ENCODE results near the gene GRID2. TPM values are rescaled to one million over a fixed set of nuclear protein-coding genes. Genes with fewer than 3 reads are reported as not detected.
"Not testable (repeated sequence)": the region's sequence is repeated elsewhere in the genome, so short reads cannot be mapped to it uniquely, and the experiment has no call there.

The GRID2 gene
- total RNA-seq, 1 donor from 2014 or later: 11.6 TPM

GRCh38 chr4:92445127-92445526 is 141.4 kb downstream of the GRID2 start:
- no peak overlapping the region for H3K27ac Mint-ChIP-seq (ENCODE audit: unreplicated experiment)
- DNase-seq (ENCODE audit: low spot score): no peak
- no peak overlapping the region for H3K4me3 Mint-ChIP-seq (ENCODE audit: unreplicated experiment)
- peaks cover 5% of the 10 kb centered on the region for H3K36me3 Mint-ChIP-seq (ENCODE audit: low read depth, unreplicated experiment)
- H3K27me3 Mint-ChIP-seq (ENCODE audit: unreplicated experiment): peaks cover 6% of the 10 kb centered on the region
- H3K9me3 Mint-ChIP-seq (ENCODE audit: unreplicated experiment): no peaks in the 10 kb centered on the region
- peaks cover 35% of the 10 kb centered on the region for H3K4me1 Mint-ChIP-seq (ENCODE audit: unreplicated experiment)
- no peak for TF ChIP-seq CTCF (IDR thresholded peaks at IDR 0.05; ENCODE audit: unreplicated experiment)

- Mint-ChIP-seq H3K27ac (ENCODE audit: unreplicated experiment) (no peak overlapping the region), H3K27me3 (ENCODE audit: unreplicated experiment) (peaks cover 3% of the 10 kb centered on the region), H3K4me1 (ENCODE audit: unreplicated experiment) (peaks cover 25% of the 10 kb centered on the region), H3K4me3 (ENCODE audit: unreplicated experiment) (no peak overlapping the region), H3K9me3 (ENCODE audit: unreplicated experiment) (no peaks in the 10 kb centered on the region), H3K36me3 (ENCODE audit: low read depth, unreplicated experiment) (no peaks in the 10 kb centered on the region)
- no peak for DNase-seq (ENCODE audit: low spot score)
- TF ChIP-seq CTCF (IDR thresholded peaks at IDR 0.05; ENCODE audit: unreplicated experiment): no peak
These were observed 143.6 kb downstream of the GRID2 start for GRCh38 chr4:92447255-92447905.

- not testable (repeated sequence) for H3K9me3 Mint-ChIP-seq (ENCODE audit: unreplicated experiment); H3K4me3 Mint-ChIP-seq (ENCODE audit: unreplicated experiment)
- peaks cover 22% of the 10 kb centered on the region for H3K4me1 Mint-ChIP-seq (ENCODE audit: unreplicated experiment)
These were observed 144.4 kb downstream of the GRID2 start for GRCh38 chr4:92448176-92448575.

GRCh38 chr4:92450694-92451093 is 146.9 kb downstream of the GRID2 start:
- Mint-ChIP-seq H3K4me1 (ENCODE audit: unreplicated experiment) (peaks cover 15% of the 10 kb centered on the region), H3K4me3 (ENCODE audit: unreplicated experiment) (no peak overlapping the region), H3K27me3 (ENCODE audit: unreplicated experiment) (no peaks in the 10 kb centered on the region), H3K27ac (ENCODE audit: unreplicated experiment) (no peak overlapping the region), H3K36me3 (ENCODE audit: low read depth, unreplicated experiment) (no peaks in the 10 kb centered on the region), H3K9me3 (ENCODE audit: unreplicated experiment) (no peaks in the 10 kb centered on the region)
- no peak for DNase-seq (ENCODE audit: low spot score)
- TF ChIP-seq CTCF (IDR thresholded peaks at IDR 0.05; ENCODE audit: unreplicated experiment): no peak

More at GRCh38 chr4:92448176-92448575, 144.4 kb downstream of the GRID2 start:
- not testable (repeated sequence) for DNase-seq (ENCODE audit: low spot score); H3K27ac Mint-ChIP-seq (ENCODE audit: unreplicated experiment); H3K27me3 Mint-ChIP-seq (ENCODE audit: unreplicated experiment); H3K36me3 Mint-ChIP-seq (ENCODE audit: low read depth, unreplicated experiment)

- no peaks in the 10 kb centered on the region for H3K27me3 Mint-ChIP-seq (ENCODE audit: unreplicated experiment)
- no peaks in the 10 kb centered on the region for H3K9me3 Mint-ChIP-seq (ENCODE audit: unreplicated experiment)
- H3K36me3 Mint-ChIP-seq (ENCODE audit: low read depth, unreplicated experiment): no peaks in the 10 kb centered on the region
- no peak for TF ChIP-seq CTCF (IDR thresholded peaks at IDR 0.05; ENCODE audit: unreplicated experiment)
- H3K4me1 Mint-ChIP-seq (ENCODE audit: unreplicated experiment): peaks cover 16% of the 10 kb centered on the region
- no peak overlapping the region for H3K27ac Mint-ChIP-seq (ENCODE audit: unreplicated experiment)
- no peak for DNase-seq (ENCODE audit: low spot score)
- H3K4me3 Mint-ChIP-seq (ENCODE audit: unreplicated experiment): no peak overlapping the region
These were observed 148.0 kb downstream of the GRID2 start for GRCh38 chr4:92451782-92452181.

GRCh38 chr4:92452383-92452782 is 148.6 kb downstream of the GRID2 start:
- H3K4me1 Mint-ChIP-seq (ENCODE audit: unreplicated experiment): peaks cover 19% of the 10 kb centered on the region
- not testable (repeated sequence) for DNase-seq (ENCODE audit: low spot score); H3K27me3 Mint-ChIP-seq (ENCODE audit: unreplicated experiment); H3K9me3 Mint-ChIP-seq (ENCODE audit: unreplicated experiment); H3K36me3 Mint-ChIP-seq (ENCODE audit: low read depth, unreplicated experiment); H3K4me3 Mint-ChIP-seq (ENCODE audit: unreplicated experiment); H3K27ac Mint-ChIP-seq (ENCODE audit: unreplicated experiment)
